A549 treated with AZD9567 at 1 μM for 4 hours (cell line): ENCODE data around the gene IDH3B. TPM values are rescaled to one million over a fixed set of nuclear protein-coding genes. Genes with fewer than 3 reads are reported as not detected.

ENCODE experiments used
- total RNA-seq: library from RNA; stranded (reverse); fragments of 200-300 nt; extraction: Qiagen RNA extraction; gene quantifications from 5 replicates; pipeline ENCODE4 v1.2.3, GENCODE V29; 2022; ENCODE audit not compliant: insufficient read depth

IDH3B gene
- total RNA-seq = 131 to 161 TPM (median 133 TPM) in 5 replicates

DNA sequence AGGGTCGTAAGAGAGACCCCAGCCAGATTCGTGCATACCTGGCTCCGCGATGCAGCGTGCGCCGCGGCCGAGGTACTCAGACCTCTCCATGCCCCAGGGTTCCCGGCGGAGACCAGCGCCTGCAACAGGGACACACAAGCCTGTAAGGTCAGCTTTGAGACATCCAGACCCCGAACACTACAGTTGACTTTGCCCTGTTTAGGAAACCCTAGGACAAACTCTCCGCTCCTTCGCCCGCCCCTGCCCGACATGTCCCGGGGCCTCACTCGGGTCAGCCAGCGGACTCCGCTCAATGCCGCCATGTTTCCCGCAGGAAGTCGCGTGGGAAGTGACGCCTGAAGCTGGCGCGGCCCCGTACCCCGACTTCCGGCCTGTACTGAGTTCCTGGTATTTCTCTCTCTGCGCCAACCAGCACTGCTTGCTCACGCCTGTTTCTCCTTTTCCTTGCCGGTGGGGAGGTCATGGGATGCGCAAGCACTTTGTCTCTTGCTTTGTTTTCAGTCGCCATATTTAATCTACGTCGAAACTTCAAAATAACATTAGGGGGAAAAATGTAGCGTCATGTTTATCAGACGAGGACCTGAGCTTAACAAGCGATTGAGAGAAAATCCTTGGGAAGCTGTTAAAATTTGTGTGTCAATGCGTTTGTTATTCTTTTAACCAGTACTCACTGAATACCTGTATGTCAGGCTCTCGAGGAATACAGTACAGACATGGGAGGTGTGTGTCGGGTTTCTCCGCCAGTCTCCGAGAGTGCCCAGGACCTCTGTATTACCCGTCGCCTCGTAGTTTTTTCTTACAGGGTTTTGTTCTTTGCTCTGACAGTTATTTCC, at the start of gene IDH3B:
Gene IDH3B, minus strand, starts transcription at position 330 of the 833 bp plus-strand sequence. Its CDS starts 28 bp downstream, at position 302.

DNA sequence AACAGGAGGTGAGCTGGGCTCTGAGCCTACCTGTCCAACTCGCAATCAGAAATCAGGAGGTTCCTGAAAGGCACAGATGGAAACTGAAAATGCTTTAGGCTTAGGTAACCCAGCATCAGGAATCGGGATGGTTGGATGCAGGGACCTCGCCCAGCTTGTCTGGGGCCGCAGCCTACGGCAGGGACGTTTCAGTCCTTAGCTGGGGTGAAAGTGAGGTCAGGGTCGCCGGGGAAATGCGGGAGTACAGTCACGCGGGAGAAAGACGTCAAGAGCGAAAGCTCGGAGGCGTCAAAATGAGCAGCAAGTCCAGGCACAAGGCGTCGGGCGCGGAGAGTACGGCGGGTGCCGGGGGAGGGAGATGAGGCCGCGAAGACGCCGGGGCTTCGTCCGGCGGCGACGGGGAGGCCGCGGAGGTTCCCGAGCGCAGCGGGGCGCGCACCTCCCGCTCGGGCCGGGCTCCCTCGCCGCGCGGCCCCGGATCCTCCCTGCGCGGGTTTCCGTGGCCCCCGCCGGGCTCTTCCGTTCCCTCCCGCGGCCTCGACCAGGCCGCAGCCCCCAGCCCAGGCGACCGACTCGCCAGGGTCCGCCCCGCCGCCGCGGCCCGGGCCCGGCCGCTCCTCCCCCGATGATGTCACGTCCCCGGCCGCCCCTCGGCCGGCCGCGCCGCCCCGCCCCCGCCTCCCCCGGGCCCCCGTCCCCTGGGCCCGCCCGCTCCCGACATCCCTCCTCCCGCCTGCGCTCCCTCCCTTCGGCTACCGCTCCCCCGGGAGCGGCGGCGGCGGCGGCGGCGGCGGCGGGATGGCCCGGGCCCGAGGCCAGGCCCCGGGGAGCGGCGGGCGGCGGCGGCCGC, 28.2 kb upstream of the IDH3B start, which contains the start of gene EBF4:
Gene EBF4, plus strand, starts transcription at position 745 of the 850 bp plus-strand sequence. CDS start 866 bp downstream, outside the sequence.

DNA sequence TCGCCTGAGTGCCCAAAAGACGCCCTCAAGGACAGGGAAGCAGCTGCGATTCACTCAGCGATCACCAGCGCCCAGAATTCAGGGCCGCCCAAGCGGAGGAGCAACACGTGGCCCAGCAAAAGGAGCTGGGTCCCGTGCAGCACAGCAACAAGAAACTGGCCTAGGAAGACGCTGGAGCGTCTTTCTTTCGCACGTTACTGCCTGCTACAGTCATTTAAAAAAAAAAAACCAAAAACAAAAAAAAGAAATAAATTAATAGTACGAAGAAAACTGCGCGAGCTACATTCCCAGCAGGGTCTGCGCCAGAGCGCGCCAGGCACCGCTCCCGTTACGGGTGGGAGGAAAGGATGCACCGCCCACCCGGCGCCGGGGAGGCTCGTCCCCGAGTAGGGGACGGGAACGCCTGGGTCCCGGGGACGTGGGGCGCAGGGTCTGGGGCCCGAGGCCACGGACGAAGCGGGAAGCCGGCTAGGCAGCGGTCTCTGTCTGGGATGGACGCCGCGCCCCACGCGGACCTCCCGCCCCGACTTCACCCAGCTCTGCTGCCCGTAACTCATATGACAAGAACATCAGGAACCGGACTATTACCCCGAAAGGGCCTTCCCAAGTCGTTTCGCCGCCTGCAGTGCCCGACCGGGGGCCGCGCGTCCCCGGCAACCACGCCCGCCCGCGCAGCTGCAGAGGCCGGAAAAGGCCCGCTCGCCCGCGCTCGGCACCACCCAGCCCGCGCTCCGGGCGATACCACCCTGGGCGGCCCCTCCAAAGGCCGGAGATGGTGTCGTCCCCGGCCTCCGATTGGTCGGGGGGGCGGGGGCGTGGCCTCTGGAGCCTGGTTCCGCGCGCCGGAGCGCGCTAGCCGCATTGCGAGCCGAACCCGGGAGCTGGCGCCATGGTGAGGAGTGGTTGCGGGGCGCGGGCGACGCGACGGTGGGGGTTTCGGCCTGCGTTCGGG, 12.0 kb downstream of the IDH3B start, which contains the start of gene NOP56:
Gene NOP56, plus strand, starts transcription at position 861 of the 952 bp plus-strand sequence. Its CDS starts 29 bp downstream, at position 890.

Other genes starting within 250 kb of the IDH3B start
- 782 to 1,063 TPM (median 982 TPM) in 5 replicates for gene SNRPB, start 193.4 kb downstream of the IDH3B start, total RNA-seq
- 11.0 to 14.2 TPM (median 13.4 TPM) in 5 replicates for gene ZNF343, start 155.3 kb downstream of the IDH3B start, total RNA-seq
- gene TMC2, start 127.6 kb downstream of the IDH3B start, total RNA-seq = not detected in 5 replicates
- gene NOP56, start 11.6 kb downstream of the IDH3B start, total RNA-seq = 638 to 714 TPM (median 679 TPM) in 5 replicates
- 1.00 to 2.9 TPM (median 2.4 TPM) in 5 replicates for gene EBF4, start 28.6 kb upstream of the IDH3B start, total RNA-seq
- gene CPXM1, start 136.4 kb upstream of the IDH3B start, total RNA-seq = not detected in 5 replicates
- gene C20orf141, start 150.8 kb upstream of the IDH3B start, total RNA-seq = 0.27 to 0.40 TPM (median 0.31 TPM) in 3 of 5 replicates, not detected in the others
- not detected in 5 replicates for gene TMEM239, start 152.1 kb upstream of the IDH3B start, total RNA-seq
- gene PCED1A, start 176.4 kb upstream of the IDH3B start, total RNA-seq = 11.6 to 29.8 TPM (median 27.9 TPM) in 5 replicates
- gene VPS16, start 176.5 kb upstream of the IDH3B start, total RNA-seq = 20.7 to 38.2 TPM (median 34.8 TPM) in 5 replicates
- 36.7 to 64.3 TPM (median 42.1 TPM) in 5 replicates for gene PTPRA, start 209.3 kb upstream of the IDH3B start, total RNA-seq